H1 (cell line): ENCODE results near the gene MAML1. TPM values are rescaled to one million over a fixed set of nuclear protein-coding genes. Genes with fewer than 3 reads are reported as not detected.

ENCODE experiments used
- CTCF ChIA-PET: fragments of 300-600 bp; sonication (Branson Sonifier 250); formaldehyde crosslinking; loops from one replicate; lab custom pipeline; 2021; ENCODE audit not compliant: partially characterized antibody; lab: Charles Lee
- POLR2A ChIA-PET: fragments of 300-600 bp; sonication (Branson Sonifier 250); formaldehyde crosslinking; loops from one replicate; lab custom pipeline; 2021; ENCODE audit warnings: inconsistent platforms; ENCODE audit not compliant: partially characterized antibody; lab: Charles Lee
- DNase-seq, 2 experiments: peaks; one replicate each; pipeline versions ENCODE4 v3.0.0 to v3.0.0-alpha.2; 2010 to 2022; ENCODE audit warnings: low spot score in 2 of 2, low read depth in 1 of 2, mixed read lengths in 1 of 2
- FAIRE-seq: peaks from 2 replicates; lab custom pipeline; 2011; peaks lifted over from hg19 to GRCh38; lab: Jason Lieb, UNC
- H2AFZ ChIP-seq: 2 replicates; pipeline ENCODE4 v1.8.1; 2012; ENCODE audit warnings: low read length, inconsistent platforms
- H2AK5ac ChIP-seq: 2 replicates; pipeline ENCODE4 v1.6.1; 2013; ENCODE audit warnings: low read depth, low read length
- H2BK120ac ChIP-seq: replicated peaks from 2 replicates; pipeline ENCODE3; 2013; ENCODE audit warnings: low read depth, low read length, inconsistent platforms
- H2BK12ac ChIP-seq: 2 replicates; pipeline ENCODE4 v1.6.1; 2013; ENCODE audit warnings: low read depth, low read length
- H2BK15ac ChIP-seq: 2 replicates; pipeline ENCODE4 v1.6.1; 2013; ENCODE audit warnings: low read length
- H2BK20ac ChIP-seq: 2 replicates; pipeline ENCODE4 v1.6.1; 2013; ENCODE audit warnings: low read length
- H2BK5ac ChIP-seq: 2 replicates; pipeline ENCODE4 v1.6.1; 2013; ENCODE audit warnings: low read depth, low read length
- H3K14ac ChIP-seq: 2 replicates; pipeline ENCODE4 v1.6.1; 2013; ENCODE audit warnings: inconsistent platforms; ENCODE audit not compliant: insufficient read length
- H3K18ac ChIP-seq: 2 replicates; pipeline ENCODE4 v1.6.1; 2013; ENCODE audit warnings: low read length; ENCODE audit errors: extremely low read depth
- H3K23ac ChIP-seq: 2 replicates; pipeline ENCODE4 v1.6.1; 2013; ENCODE audit warnings: inconsistent platforms; ENCODE audit not compliant: insufficient read length
- H3K23me2 ChIP-seq: 2 replicates; pipeline ENCODE4 v1.6.1; 2013; ENCODE audit warnings: low read depth, low read length
- H3K27ac ChIP-seq: 2 replicates; pipeline ENCODE4 v1.6.1; 2011; ENCODE audit warnings: low read depth, low read length, inconsistent platforms
- H3K27me3 ChIP-seq, 4 experiments: replicated peaks in 1 of 4; 1 replicate in 1 of 4; 2 replicates in 3 of 4; pipeline versions ENCODE4 v1.6.1 to v1.8.1; 2011 to 2013; ENCODE audit warnings: low read length in 3 of 4, mild to moderate bottlenecking in 3 of 4, inconsistent platforms in 2 of 4, mixed read lengths in 2 of 4, moderate library complexity in 1 of 4; ENCODE audit not compliant: control insufficient read depth in 3 of 4, insufficient read depth in 3 of 4; ENCODE audit errors: extremely low read depth in 1 of 4
- H3K36me3 ChIP-seq, 4 experiments: 2 replicates each; pipeline versions ENCODE4 v1.6.1 to v1.8.1; 2011 to 2013; ENCODE audit warnings: mild to moderate bottlenecking in 4 of 4, low read length in 3 of 4, moderate library complexity in 2 of 4, control low read depth in 1 of 4, inconsistent platforms in 1 of 4; ENCODE audit not compliant: insufficient read depth in 4 of 4, control insufficient read depth in 2 of 4
- H3K4ac ChIP-seq: replicated peaks from 2 replicates; pipeline ENCODE3; 2013; ENCODE audit warnings: low read length, low read depth, mixed read lengths, inconsistent platforms; ENCODE audit not compliant: insufficient read length
- H3K4me1 ChIP-seq, 4 experiments: replicated peaks in 1 of 4; 1 replicate in 1 of 4; 2 replicates in 3 of 4; pipeline versions ENCODE4 v1.6.1 to v1.8.1; 2011 to 2013; ENCODE audit warnings: low read length in 3 of 4, inconsistent platforms in 2 of 4, mixed read lengths in 1 of 4; ENCODE audit not compliant: insufficient read depth in 4 of 4, control insufficient read depth in 3 of 4
- H3K4me2 ChIP-seq, 2 experiments: 2 replicates each; pipeline versions ENCODE4 v1.6.1 to v1.8.1; 2011 to 2013; ENCODE audit warnings: low read depth in 2 of 2, low read length in 2 of 2, control low read depth in 1 of 2, inconsistent platforms in 1 of 2, mild to moderate bottlenecking in 1 of 2; ENCODE audit not compliant: insufficient read depth in 1 of 2
- H3K4me3 ChIP-seq, 4 experiments: fragments of 200-600, 300-600 bp in 1 of 4; sonication (generic), shearing (Covaris generic), sonication (Bioruptor Twin) in 1 of 4; 2 replicates each; pipeline versions ENCODE4 v1.5.1 to v1.8.1; 2011 to 2016; ENCODE audit warnings: low read length in 4 of 4, low read depth in 3 of 4, control low read depth in 2 of 4, inconsistent platforms in 2 of 4, mild to moderate bottlenecking in 2 of 4, mixed read lengths in 1 of 4, moderate library complexity in 1 of 4; ENCODE audit not compliant: insufficient read depth in 2 of 4; ENCODE audit errors: extremely low read depth in 1 of 4
- H3K56ac ChIP-seq: replicated peaks from 2 replicates; pipeline ENCODE3; 2013; ENCODE audit warnings: low read depth, mild to moderate bottlenecking, mixed read lengths, low read length, inconsistent platforms; ENCODE audit not compliant: insufficient read length
- H3K79me1 ChIP-seq: 2 replicates; pipeline ENCODE4 v1.6.1; 2013; ENCODE audit warnings: low read depth, low read length, control low read depth
- H3K79me2 ChIP-seq, 2 experiments: 2 replicates each; pipeline versions ENCODE4 v1.6.1 to v1.8.1; 2012 to 2013; ENCODE audit warnings: low read length in 2 of 2, mild to moderate bottlenecking in 2 of 2, inconsistent platforms in 1 of 2; ENCODE audit not compliant: insufficient read depth in 2 of 2, control insufficient read depth in 1 of 2
- H3K9ac ChIP-seq, 4 experiments: replicated peaks in 1 of 4; 1 replicate in 1 of 4; 2 replicates in 3 of 4; pipeline versions ENCODE4 v1.6.1 to v1.8.1; 2011 to 2013; ENCODE audit warnings: low read depth in 3 of 4, low read length in 3 of 4, control low read depth in 2 of 4, mild to moderate bottlenecking in 2 of 4, moderate library complexity in 2 of 4, inconsistent platforms in 1 of 4; ENCODE audit errors: extremely low read depth in 1 of 4
- H3K9me3 ChIP-seq, 2 experiments: 2 replicates each; pipeline versions ENCODE4 v1.6.1 to v1.8.1; 2012 to 2013; ENCODE audit warnings: mild to moderate bottlenecking in 2 of 2, moderate library complexity in 2 of 2, control low read depth in 1 of 2, inconsistent platforms in 1 of 2, low read depth in 1 of 2, low read length in 1 of 2, mixed read lengths in 1 of 2; ENCODE audit not compliant: insufficient read depth in 2 of 2
- H4K20me1 ChIP-seq, 2 experiments: replicated peaks in 1 of 2; 2 replicates each; pipeline versions ENCODE3 to v1.8.1; 2011 to 2013; ENCODE audit warnings: inconsistent platforms in 2 of 2, low read length in 2 of 2, mild to moderate bottlenecking in 1 of 2; ENCODE audit not compliant: insufficient read depth in 2 of 2, control insufficient read depth in 1 of 2
- H4K5ac ChIP-seq: 2 replicates; pipeline ENCODE4 v1.6.1; 2013; ENCODE audit warnings: low read length, low read depth, mixed read lengths, inconsistent platforms; ENCODE audit not compliant: insufficient read length
- H4K8ac ChIP-seq: 2 replicates; pipeline ENCODE4 v1.8.0; 2013; ENCODE audit warnings: mild to moderate bottlenecking, moderate library complexity, low read length, inconsistent platforms; ENCODE audit not compliant: insufficient read depth; ENCODE audit errors: extremely low read depth
- H4K91ac ChIP-seq: replicated peaks from 2 replicates; pipeline ENCODE3; 2013; ENCODE audit warnings: low read length, mixed read lengths, inconsistent platforms; ENCODE audit not compliant: insufficient read length
- ASH2L ChIP-seq: fragments of 200-600, 300-600 bp; sonication (generic); IDR thresholded peaks from one replicate; pipeline ENCODE4 v1.7.1; 2017; ENCODE audit warnings: low read length
- JUND ChIP-seq: IDR thresholded peaks from 2 replicates; pipeline ENCODE4 v1.6.1; 2011; ENCODE audit warnings: mild to moderate bottlenecking, improper control_type of control experiment, low read length
- WGBS, 2 experiments: shearing (Covaris generic) in 1 of 2; methylation state at CpG; one replicate each; pipeline versions ENCODE4 v1.1.6 to v1.1.7; 2013 to 2015; ENCODE audit warnings: low lambda C conversion rate in 2 of 2, mixed read lengths in 2 of 2, inconsistent platforms in 1 of 2, low coverage in 1 of 2, missing lambda C conversion rate in 1 of 2; ENCODE audit not compliant: insufficient replicate concordance in 2 of 2, insufficient coverage in 1 of 2, insufficient read length in 1 of 2; ENCODE audit errors: extremely low coverage in 1 of 2, missing lambda C conversion rate in 1 of 2; 5-methylcytosine and 5-hydroxymethylcytosine counted together
- polyA plus RNA-seq, 7 experiments: library from polyadenylated mRNA; depleted of rRNA in 3 of 7; stranded (reverse) in 5 of 7; unstranded in 2 of 7; fragments of >200 nt in 5 of 7; fragments of 200-250 nt in 2 of 7; gene quantifications; 1 replicate in 5 of 7; 2 replicates in 1 of 7; 4 replicates in 1 of 7; pipeline versions ENCODE4 v1.2.1 to v1.2.3, GENCODE V29; 2011 to 2013; ENCODE audit warnings: missing spikeins in 2 of 7, mixed read lengths in 2 of 7
- total RNA-seq: library from RNA; stranded (reverse); fragmentation: NEBNext Ultra II Directional; extraction: Animal tissue kit (Norgen Biotek cat#: 25700); gene quantifications from 2 replicates; pipeline ENCODE4 v1.2.1, GENCODE V29; 2021

The MAML1 gene
- total and polyA plus RNA-seq, 2 of the 8 experiments (the other 6 are each of a cell fraction or from before 2014, with no cell fraction given) = 17.1 to 41.9 TPM

GRCh38 chr5:179755022-179755421 is 22.4 kb downstream of the MAML1 start:
- Histone ChIP-seq H2AK5ac (peak overlapping the region; percentile 47; the same call in 1 of the 2 replicates), H3K56ac (no peak overlapping the region), H3K4me1 (peaks cover 5 to 7% (median 5%) of the 10 kb centered on the region in 4 experiments; a peak in 6 of 7 replicates), H3K27ac (no peak overlapping the region), H3K9ac (no peak overlapping the region), H3K79me1 (peaks cover 19% of the 10 kb centered on the region), H3K79me2 (peaks cover 3 to 90% of the 10 kb centered on the region in 2 experiments), H2BK12ac (peak overlapping the region; percentile 77; the same call in 1 of the 2 replicates), H3K14ac (no peak overlapping the region), H3K4me3 (no peak overlapping the region), H3K9me3 (no peaks in the 10 kb centered on the region), H2BK15ac (no peak overlapping the region), H3K36me3 (no peaks in the 10 kb centered on the region), H2BK120ac (no peak overlapping the region), H4K5ac (no peak overlapping the region), H3K18ac (no peak overlapping the region), H2AFZ (no peak overlapping the region), H4K8ac (no peak overlapping the region), H3K27me3 (no peaks in the 10 kb centered on the region), H3K4ac (no peak overlapping the region), H4K20me1 (peaks cover 18 to 26% of the 10 kb centered on the region in 2 experiments), H3K23me2 (no peaks in the 10 kb centered on the region), H3K23ac (no peak overlapping the region), H2BK20ac (no peak overlapping the region), H2BK5ac (no peak overlapping the region), H3K4me2 (peak overlapping the region; percentile 33 to 59; a peak in 2 of 4 replicates), H4K91ac (no peak overlapping the region)
- POLR2A ChIA-PET = interaction anchor here (0.7 to 2.2 kb wide), 9 partner anchors 12 to 538 kb away, joined by 3 to 13 read pairs (median 3); partner anchors contain the start of genes HNRNPH1 and MAML1
- TF ChIP-seq JUND (no peak), ASH2L (peak; percentile 23)
- no peak for DNase-seq
- WGBS, 2 experiments = 66% methylated on average over 2 of the region's 2 CpGs; no CpG with 5 or more reads in 1 of the 2 experiments
- CTCF ChIA-PET = interaction anchor here (1.0 to 3.5 kb wide), 5 partner anchors 8 to 53 kb away, joined by 3 to 14 read pairs (median 3); no protein-coding TSS in a partner anchor
- FAIRE-seq = peak; percentile 70
